ENCODE results near the gene NIT1. TPM values are rescaled to one million over a fixed set of nuclear protein-coding genes. Genes with fewer than 3 reads are reported as not detected.

NIT1 gene
- total and polyA plus RNA-seq, 8 donors: 8.8 to 77.9 (median 24.1) TPM

GRCh38 chr1:161069731-161070270 is 48.1 kb upstream of the NIT1 start, which contains the start of gene ARHGAP30:
Gene ARHGAP30 (minus strand): TSS chr1:161069891. CDS start chr1:161069624, 267 bp downstream.
- Histone ChIP-seq H3K4me1 (peaks cover 0 to 18% (median 0%) of the 10 kb centered on the region in 4 donors), H3K4me3 (peak within 1 kb of the TSS; percentile 36 to 52 (median 43)), H3K27me3 (no peaks in the 10 kb centered on the region), H3K27ac (peak within 1 kb of the TSS; percentile 46 to 90 (median 73)), H3K36me3 (peaks cover 0 to 20% (median 6%) of the 10 kb centered on the region in 4 donors), H3K9me3 (no peaks in the 10 kb centered on the region)
- peak in 2 of 3 donors; percentile 68 to 70 for TF ChIP-seq POLR2AphosphoS5 (IDR thresholded peaks at IDR 0.05)
- TF ChIP-seq EP300 (IDR thresholded peaks at IDR 0.05): no peak
- peak; percentile 60 to 80 for DNase-seq
- intact Hi-C loops (cut with DNase I; ENCODE audit: low total_unique reads): no loop called here
- WGBS, 5 donors: 47 to 78% (median 75%) methylated on average over 2 to 9 of the region's 9 CpGs

GRCh38 chr1:161070761-161071160 is 47.1 kb upstream of the NIT1 start:
- no peak for TF ChIP-seq POLR2A (IDR thresholded peaks at IDR 0.05)
- no peak for DNase-seq
- H3K9me3 ChIP-seq: no peaks in the 10 kb centered on the region
- H3K27me3 ChIP-seq: no peaks in the 10 kb centered on the region
- H3K36me3 ChIP-seq: peaks cover 0 to 22% (median 9%) of the 10 kb centered on the region in 4 donors
- H3K4me1 ChIP-seq: peaks cover 0 to 14% (median 0%) of the 10 kb centered on the region in 4 donors
- peak overlapping the region in 1 of 5 donors; percentile 86 for H3K27ac ChIP-seq
- no peak overlapping the region for H3K4me3 ChIP-seq
- WGBS, 5 donors: 92 to 95% (median 93%) methylated on average over 4 of the region's 4 CpGs
- intact Hi-C loops (cut with DNase I; ENCODE audit: low total_unique reads): no loop called here

GRCh38 chr1:161071886-161072371 is 46.0 kb upstream of the NIT1 start:
- peak; percentile 74 to 76 for DNase-seq

GRCh38 chr1:161072751-161073449 is 45.0 kb upstream of the NIT1 start:
- WGBS, 5 donors: 89 to 93% (median 92%) methylated on average over 19 of the region's 19 CpGs
- H3K4me1 ChIP-seq: peaks cover 0 to 5% (median 0%) of the 10 kb centered on the region in 4 donors

More at GRCh38 chr1:161071886-161072371, 46.0 kb upstream of the NIT1 start:
- Histone ChIP-seq H3K36me3 (peaks cover 0 to 31% (median 13%) of the 10 kb centered on the region in 4 donors), H3K27ac (no peak overlapping the region), H3K4me1 (peaks cover 0 to 10% (median 0%) of the 10 kb centered on the region in 4 donors), H3K4me3 (no peak overlapping the region), H3K27me3 (no peaks in the 10 kb centered on the region), H3K9me3 (no peaks in the 10 kb centered on the region)
- intact Hi-C loops (cut with DNase I; ENCODE audit: low total_unique reads): no loop called here
- 44 to 69% (median 55%) methylated on average over 9 of the region's 9 CpGs for WGBS, 5 donors
- TF ChIP-seq EP300 (IDR thresholded peaks at IDR 0.05) (no peak), POLR2A (IDR thresholded peaks at IDR 0.05) (no peak), POLR2AphosphoS5 (IDR thresholded peaks at IDR 0.05) (no peak), CTCF (IDR thresholded peaks at IDR 0.05) (peak in 5 of 7 experiments; percentile 31 to 70 (median 54))

More at GRCh38 chr1:161072751-161073449, 45.0 kb upstream of the NIT1 start:
- TF ChIP-seq POLR2AphosphoS5 (IDR thresholded peaks at IDR 0.05): no peak
- no peak for TF ChIP-seq CTCF (IDR thresholded peaks at IDR 0.05)
- no peak for TF ChIP-seq EP300 (IDR thresholded peaks at IDR 0.05)
- TF ChIP-seq POLR2A (IDR thresholded peaks at IDR 0.05): no peak
- H3K4me3 ChIP-seq: no peak overlapping the region
- no peak overlapping the region for H3K27ac ChIP-seq
- no peak for DNase-seq
- peaks cover 0 to 35% (median 13%) of the 10 kb centered on the region in 4 donors for H3K36me3 ChIP-seq
- H3K27me3 ChIP-seq: no peaks in the 10 kb centered on the region
- H3K9me3 ChIP-seq: no peaks in the 10 kb centered on the region
- intact Hi-C loops (cut with DNase I; ENCODE audit: low total_unique reads): no loop called here
